Activated CD8-positive, alpha-beta memory T cell treated with anti-CD3 and anti-CD28 coated beads, Interleukin-2, amount 50 U/mL, for 1 hour (primary cell): Measurements from ENCODE around the gene VSTM2A.
"Not testable (repeated sequence)": the region's sequence is repeated elsewhere in the genome, so short reads cannot be mapped to it uniquely, and the experiment has no call there.

ENCODE experiments used
- DNase-seq: peaks from one replicate; pipeline ENCODE4 v3.0.0-alpha.2; 2020; ENCODE audit errors: extremely low read depth

VSTM2A gene

GRCh38 chr7:54541669-54542625 is at the start of gene VSTM2A:
VSTM2A (plus strand) TSS chr7:54542375; CDS start chr7:54542731, 356 bp downstream.
- DNase-seq, result no peak

GRCh38 chr7:54504531-54504930 is 37.6 kb upstream of the VSTM2A start:
- DNase-seq, result not testable (repeated sequence)

GRCh38 chr7:54529568-54529967 is 12.6 kb upstream of the VSTM2A start:
- DNase-seq, result no peak

- no peak for DNase-seq
Observed at GRCh38 chr7:54538122-54538521, 4.1 kb upstream of the VSTM2A start.

GRCh38 chr7:54543051-54543488 is 895 bp downstream of the VSTM2A start:
- DNase-seq, result no peak

- DNase-seq, result no peak
Observed at GRCh38 chr7:54544149-54544526, 2.0 kb downstream of the VSTM2A start.

GRCh38 chr7:54544527-54545240 is 2.5 kb downstream of the VSTM2A start:
- DNase-seq, result no peak

GRCh38 chr7:54545241-54545563 is 3.0 kb downstream of the VSTM2A start:
- no peak for DNase-seq

- DNase-seq, result no peak
Observed at GRCh38 chr7:54546081-54546985, 4.2 kb downstream of the VSTM2A start.

- DNase-seq, result no peak
Observed at GRCh38 chr7:54546986-54547314, 4.8 kb downstream of the VSTM2A start.

GRCh38 chr7:54550471-54550870 is 8.3 kb downstream of the VSTM2A start:
- no peak for DNase-seq

GRCh38 chr7:54556121-54556520 is 13.9 kb downstream of the VSTM2A start:
- no peak for DNase-seq

GRCh38 chr7:54559401-54559800 is 17.2 kb downstream of the VSTM2A start:
- DNase-seq, result no peak

GRCh38 chr7:54560198-54560597 is 18.0 kb downstream of the VSTM2A start:
- no peak for DNase-seq

GRCh38 chr7:54560723-54561122 is 18.5 kb downstream of the VSTM2A start:
- no peak for DNase-seq

- DNase-seq, result no peak
Observed at GRCh38 chr7:54563329-54563916, 21.2 kb downstream of the VSTM2A start.

GRCh38 chr7:54565432-54565831 is 23.3 kb downstream of the VSTM2A start:
- DNase-seq, result no peak

GRCh38 chr7:54581511-54581910 is 39.3 kb downstream of the VSTM2A start:
- DNase-seq, result no peak

- DNase-seq, result no peak
Observed at GRCh38 chr7:54591404-54592386, 49.5 kb downstream of the VSTM2A start.

- DNase-seq, result no peak
Observed at GRCh38 chr7:54596747-54597146, 54.6 kb downstream of the VSTM2A start.
